ENCODE results near the gene CASTOR1.

CASTOR1 gene

DNA sequence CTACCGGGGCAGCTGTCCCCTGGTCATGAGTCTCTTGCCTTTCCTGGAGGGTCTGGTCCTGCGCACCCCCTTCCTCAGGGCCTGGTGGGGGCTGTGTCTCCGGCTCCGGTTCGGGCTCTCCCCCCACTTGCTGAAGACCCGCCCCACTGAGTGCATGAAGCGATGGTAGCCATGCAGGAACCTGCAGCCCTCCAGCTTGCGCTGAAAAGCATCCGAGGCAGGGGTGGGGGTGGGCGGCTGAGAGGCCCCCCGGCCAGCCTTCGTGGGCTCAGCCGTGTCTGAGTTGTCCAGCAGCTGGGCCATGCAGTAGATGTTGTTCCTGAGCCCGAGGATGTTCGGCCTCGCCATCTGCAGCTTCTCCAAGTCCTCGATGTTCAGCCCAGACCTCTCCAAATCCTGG, 25.4 kb downstream of the CASTOR1 start:
- DNase-seq (ENCODE audit: low spot score) = no peak

GRCh38 chr22:30262917-30263741, 26.2 kb downstream of the CASTOR1 start:
- DNase-seq (ENCODE audit: low spot score) = peak; percentile 70

DNA sequence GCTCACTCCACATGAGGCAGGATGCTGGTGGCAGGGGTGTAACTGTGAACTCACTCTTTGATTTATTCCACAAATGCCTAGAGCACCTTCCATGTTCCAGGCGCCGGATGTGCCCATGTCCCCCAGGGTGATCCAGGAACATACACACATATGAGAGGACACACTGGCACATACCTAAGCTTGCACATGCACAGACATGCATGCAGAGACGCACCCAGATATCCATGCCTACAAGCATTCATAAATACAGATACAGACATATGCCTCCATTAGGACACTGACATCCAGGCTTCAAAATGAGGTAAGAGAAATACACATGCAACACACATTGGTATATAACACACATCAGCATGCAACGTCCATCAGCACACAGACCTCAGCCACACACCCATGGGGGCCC, 27.2 kb downstream of the CASTOR1 start:
- DNase-seq (ENCODE audit: low spot score) = no peak

GRCh38 chr22:30261134-30261533, 28.2 kb downstream of the CASTOR1 start:
- no peak for DNase-seq (ENCODE audit: low spot score)

- no peak for DNase-seq (ENCODE audit: low spot score)
Observed at GRCh38 chr22:30260682-30261081, 28.6 kb downstream of the CASTOR1 start.

DNA sequence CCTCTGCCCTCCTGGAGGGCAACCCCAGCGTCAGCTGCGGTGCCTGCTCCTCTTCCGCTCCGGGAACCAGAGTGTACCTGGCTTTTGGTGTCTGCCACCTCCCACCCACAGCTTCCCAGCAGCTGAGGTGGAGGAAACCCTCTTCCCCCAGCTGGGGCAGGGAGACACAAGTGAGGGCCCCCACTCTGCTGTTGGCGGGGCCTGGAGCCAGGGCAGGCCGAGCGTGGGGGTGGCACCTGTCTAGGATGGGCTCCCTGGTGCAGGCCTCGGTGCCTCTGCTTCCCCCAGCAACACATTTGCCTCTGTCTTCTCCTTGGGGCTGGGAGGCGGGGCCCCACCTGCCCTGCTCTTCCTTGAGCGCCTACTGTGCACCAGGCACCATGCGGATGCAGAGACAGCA, 29.0 kb downstream of the CASTOR1 start:
- DNase-seq (ENCODE audit: low spot score) = no peak

DNA sequence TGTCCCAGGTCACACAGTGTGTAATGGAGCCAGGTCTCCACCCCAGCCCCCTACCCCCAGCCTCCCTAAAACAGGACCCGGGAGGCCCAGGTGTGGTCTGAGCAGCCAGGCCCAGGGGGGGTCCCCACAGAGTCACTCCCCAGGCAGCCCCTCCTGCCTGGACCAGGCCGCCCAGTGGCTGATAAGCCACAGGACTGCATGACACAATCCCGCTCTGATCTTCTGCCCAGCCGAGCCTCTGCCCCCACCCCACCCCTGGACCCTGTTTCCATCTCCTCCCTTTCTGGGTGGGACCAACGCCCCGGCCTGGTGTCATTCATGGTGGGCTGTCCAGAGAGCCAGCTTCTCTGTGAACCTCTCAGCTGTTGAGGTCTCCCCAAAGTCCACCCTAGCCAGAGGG, 35.0 kb downstream of the CASTOR1 start:
- DNase-seq (ENCODE audit: low spot score) = no peak

- DNase-seq (ENCODE audit: low spot score) = peak; percentile 52
Observed at GRCh38 chr22:30253205-30253852, 36.0 kb downstream of the CASTOR1 start.

GRCh38 chr22:30252411-30253204, 36.7 kb downstream of the CASTOR1 start:
- DNase-seq (ENCODE audit: low spot score) = peak; percentile 78

GRCh38 chr22:30251711-30252110, 37.6 kb downstream of the CASTOR1 start:
- DNase-seq (ENCODE audit: low spot score) = no peak

GRCh38 chr22:30250661-30251267, 38.5 kb downstream of the CASTOR1 start:
- no peak for DNase-seq (ENCODE audit: low spot score)

DNA sequence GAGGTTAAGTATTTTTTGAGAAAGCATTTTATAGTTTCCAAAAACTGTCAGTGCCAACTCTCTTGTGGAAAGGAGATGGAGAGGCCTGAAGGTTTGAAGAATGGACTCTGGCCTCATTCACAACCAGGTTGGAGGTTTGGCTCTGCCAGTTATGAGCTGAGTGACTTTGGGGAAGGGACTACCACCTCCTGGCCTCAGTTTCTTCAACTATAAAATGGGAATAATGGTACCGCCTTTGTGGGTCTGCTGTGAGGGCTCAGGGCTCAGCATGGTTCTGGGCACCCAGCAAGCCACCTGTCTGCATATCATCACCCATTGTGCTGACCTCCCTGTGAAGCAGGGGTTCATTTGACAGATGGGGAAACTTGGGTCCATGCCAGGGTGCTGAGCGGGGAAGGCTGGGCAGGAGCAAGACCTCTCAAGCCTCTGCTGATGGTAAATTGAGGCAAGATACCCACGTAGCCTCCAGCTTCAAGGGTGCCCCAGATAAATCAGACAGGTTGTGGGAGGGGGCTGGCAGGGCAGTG, 39.2 kb downstream of the CASTOR1 start:
- DNase-seq (ENCODE audit: low spot score) = no peak

- no peak for DNase-seq (ENCODE audit: low spot score)
Observed at GRCh38 chr22:30249049-30250038, 40.0 kb downstream of the CASTOR1 start.

- DNase-seq (ENCODE audit: low spot score) = no peak
Observed at GRCh38 chr22:30248484-30248883, 40.8 kb downstream of the CASTOR1 start.

GRCh38 chr22:30247974-30248373, 41.3 kb downstream of the CASTOR1 start:
- no peak for DNase-seq (ENCODE audit: low spot score)

GRCh38 chr22:30247561-30247960, 41.7 kb downstream of the CASTOR1 start:
- no peak for DNase-seq (ENCODE audit: low spot score)

- no peak for DNase-seq (ENCODE audit: low spot score)
Observed at GRCh38 chr22:30246814-30247376, 42.4 kb downstream of the CASTOR1 start.

DNA sequence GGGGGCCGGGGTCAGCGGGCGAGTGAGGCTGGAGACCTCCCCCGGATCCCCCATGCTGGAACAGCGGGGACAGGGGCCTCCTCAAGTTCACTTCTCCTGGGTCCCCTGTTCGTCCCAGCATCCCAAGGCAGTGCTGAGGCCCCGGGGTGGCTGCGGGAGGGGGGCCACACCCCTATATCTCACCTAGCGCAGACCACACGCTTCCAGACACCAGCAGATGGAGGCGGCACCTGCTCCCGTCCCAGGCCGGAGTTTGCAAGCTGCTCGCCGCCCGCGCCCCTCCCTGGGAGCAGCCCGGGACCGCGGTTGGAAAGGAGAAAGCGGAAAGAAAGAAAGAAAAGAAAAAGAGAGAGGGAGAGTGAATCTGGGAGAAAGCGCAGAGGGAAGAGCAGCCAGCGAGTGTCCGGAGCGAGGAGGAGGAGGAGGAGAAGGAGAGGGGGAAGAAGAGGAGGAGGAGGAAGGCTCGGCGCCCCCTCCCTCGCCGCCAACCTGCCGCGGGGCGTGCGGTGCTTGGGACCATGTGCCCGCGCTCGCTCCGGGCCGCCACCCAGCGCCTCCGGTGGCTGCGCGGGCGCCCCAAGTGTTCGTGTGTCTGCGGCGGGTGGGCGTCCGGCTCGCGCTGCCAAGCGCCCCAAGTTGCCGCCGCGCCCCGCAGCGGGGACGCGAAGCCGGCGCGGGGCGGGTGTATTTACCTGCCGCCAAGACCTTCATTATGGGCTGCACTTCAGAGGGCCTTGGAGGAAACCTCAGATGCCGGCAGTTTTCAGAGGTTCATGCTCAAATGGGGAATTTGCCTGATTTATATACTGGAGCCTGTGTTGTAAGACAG, 43.1 kb downstream of the CASTOR1 start, which contains the start of gene LIF:
TSS of gene LIF (minus strand) at position 775 of the 829 bp plus-strand sequence. CDS start at position 711, 64 bp downstream.
- DNase-seq (ENCODE audit: low spot score) = no peak

DNA sequence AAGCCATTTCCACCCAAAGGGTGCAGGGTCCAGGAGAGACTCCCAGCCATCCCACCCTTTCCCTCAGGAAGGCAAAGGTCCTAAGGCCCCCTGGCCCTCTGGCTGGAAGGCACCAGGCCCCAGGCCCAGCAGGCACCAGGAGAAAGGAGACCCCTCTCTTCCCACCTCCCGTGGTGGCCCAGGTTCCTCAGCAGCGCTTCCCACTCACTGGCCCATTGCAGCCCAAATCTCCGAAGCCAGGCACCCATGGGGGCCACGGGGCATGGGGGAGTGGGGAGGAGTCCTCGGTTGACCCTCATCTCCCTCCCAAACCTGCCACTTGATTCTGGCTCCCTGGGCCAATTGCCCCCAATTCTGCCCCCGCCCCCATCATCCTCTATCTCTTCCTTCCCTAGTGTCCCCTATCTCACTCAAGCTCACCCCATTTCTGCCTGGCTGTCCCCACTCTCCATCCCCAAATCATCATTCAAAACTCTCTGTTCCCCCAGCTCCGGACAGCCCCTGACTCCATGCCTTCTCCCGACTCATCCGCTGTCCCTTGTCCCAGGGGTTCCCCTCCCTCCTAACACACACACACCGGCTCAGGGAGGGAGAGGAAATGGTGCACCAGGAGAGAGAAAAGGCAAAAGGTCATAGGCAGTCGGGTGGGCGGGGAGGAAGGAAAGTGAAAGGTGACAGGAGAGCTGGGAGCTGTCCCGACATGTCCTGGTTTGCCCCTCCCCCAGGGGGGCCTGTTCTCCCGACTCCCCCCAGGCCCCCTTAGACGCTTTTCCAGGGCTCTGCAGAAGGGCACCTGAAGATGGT, 43.9 kb downstream of the CASTOR1 start:
- DNase-seq (ENCODE audit: low spot score) = no peak

All from LoVo (cell line).